OCI-LY3 (cell line): ENCODE measurements around the gene FREM2.

Experiments used
- CTCF ChIP-seq: fragments of 200-600, 300-600 bp; sonication (generic); IDR thresholded peaks from 2 replicates; pipeline ENCODE4 v1.5.1; 2014; ENCODE audit warnings: antibody characterized with exemption, low read length, low read depth
- EZH2phosphoT487 ChIP-seq: fragments of 200-600 bp; shearing (Covaris generic); IDR thresholded peaks from 2 replicates; pipeline ENCODE4 v1.6.1; 2018; ENCODE audit warnings: antibody characterized with exemption, mixed run types, low read depth

- TF ChIP-seq CTCF (no peak), EZH2phosphoT487 (no peak)
Measured at GRCh38 chr13:38735665-38736440, 49.0 kb downstream of the FREM2 start.
